GM08714 (cell line): ENCODE data around the gene ZFP90.

Experiments used
- H3K4me3 ChIP-seq: fragments of 200-500 bp; sonication (Bioruptor generic); 2 replicates; pipeline ENCODE4 v1.5.1; 2014; ENCODE audit warnings: mild to moderate bottlenecking, low read length, inconsistent platforms
- ZNF274 ChIP-seq: IDR thresholded peaks from 2 replicates; pipeline ENCODE4 v1.6.1; 2012; ENCODE audit warnings: mild to moderate bottlenecking, low read depth, low read length

The ZFP90 gene

GRCh38 chr16:68592466-68593337 lies 53.6 kb downstream of the ZFP90 start:
- TF ChIP-seq ZNF274: no peak
- no peak overlapping the region for H3K4me3 ChIP-seq

GRCh38 chr16:68596266-68596665 lies 57.2 kb downstream of the ZFP90 start:
- no peak for TF ChIP-seq ZNF274
- no peak overlapping the region for H3K4me3 ChIP-seq

- TF ChIP-seq ZNF274: no peak
- no peak overlapping the region for H3K4me3 ChIP-seq
Observed at GRCh38 chr16:68599586-68599985, 60.5 kb downstream of the ZFP90 start.

GRCh38 chr16:68605746-68606145 lies 66.7 kb downstream of the ZFP90 start:
- no peak for TF ChIP-seq ZNF274

GRCh38 chr16:68607443-68607842 lies 68.4 kb downstream of the ZFP90 start:
- no peak overlapping the region for H3K4me3 ChIP-seq
- no peak for TF ChIP-seq ZNF274

More at GRCh38 chr16:68605746-68606145, 66.7 kb downstream of the ZFP90 start:
- H3K4me3 ChIP-seq: no peak overlapping the region

- no peak overlapping the region for H3K4me3 ChIP-seq
- TF ChIP-seq ZNF274: no peak
Observed at GRCh38 chr16:68608330-68608729, 69.2 kb downstream of the ZFP90 start.

- no peak overlapping the region for H3K4me3 ChIP-seq
- TF ChIP-seq ZNF274: no peak
Observed at GRCh38 chr16:68612996-68613395, 73.9 kb downstream of the ZFP90 start.

GRCh38 chr16:68617734-68618133 lies 78.6 kb downstream of the ZFP90 start:
- H3K4me3 ChIP-seq: no peak overlapping the region
- TF ChIP-seq ZNF274: no peak
